ENCODE results near the gene DDX51.

DNA sequence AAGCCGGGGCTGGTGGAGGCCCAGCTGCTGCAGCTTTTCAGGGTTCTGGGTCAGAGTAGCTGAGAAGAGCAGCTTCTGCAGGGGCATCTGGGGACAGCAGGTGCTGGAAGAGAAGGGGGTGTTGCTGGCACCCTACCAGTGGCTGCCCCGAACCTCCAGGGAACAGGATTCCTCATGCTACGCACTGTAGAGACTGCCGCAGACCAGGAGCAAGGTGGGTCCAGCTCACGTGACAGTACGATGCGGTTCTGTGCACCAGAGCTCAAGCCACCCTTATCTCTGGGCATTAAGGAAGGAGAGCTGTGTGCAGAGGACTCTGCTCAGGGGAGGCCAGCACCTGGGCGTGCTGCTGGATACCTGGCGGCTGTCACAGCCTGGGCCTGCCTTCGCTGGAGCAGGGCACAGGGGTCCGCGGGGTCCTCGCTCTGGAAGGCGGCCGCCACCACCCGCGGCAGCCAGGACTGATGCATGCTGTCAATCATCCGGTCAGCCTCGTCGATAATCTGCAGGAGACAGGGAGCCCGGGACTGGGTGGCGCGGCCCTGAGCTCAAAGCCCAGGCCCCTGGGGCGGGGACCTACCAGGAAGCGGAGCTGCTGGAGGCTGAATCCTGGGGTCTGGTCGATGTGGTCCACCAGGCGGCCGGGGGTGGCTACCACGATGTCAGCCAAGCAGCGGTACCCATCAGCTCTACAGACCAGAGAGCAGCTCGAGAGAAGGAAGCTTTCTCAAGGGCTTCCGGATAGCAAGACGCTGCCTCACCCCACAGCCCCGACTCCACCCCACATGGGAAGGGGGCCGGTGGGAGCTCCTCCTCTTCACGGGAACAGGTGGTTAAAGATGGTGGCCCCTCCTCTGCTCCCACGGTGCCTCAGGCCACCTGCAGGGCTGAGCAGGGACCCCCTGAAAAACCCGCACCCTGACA, 2.9 kb downstream of the DDX51 start:
- TF ChIP-seq CTCF (conservative IDR thresholded peaks at IDR 0.05; ENCODE audit: low read depth in 2 of 2) (no peak), EZH2 (IDR thresholded peaks at IDR 0.05; ENCODE audit: low read depth, unreplicated experiment) (no peak), EZH2phosphoT487 (IDR thresholded peaks at IDR 0.05; ENCODE audit: unreplicated experiment) (no peak), POLR2AphosphoS5 (IDR thresholded peaks at IDR 0.05; ENCODE audit: low read depth) (no peak), CREB1 (CRISPR knock-in tag; IDR thresholded peaks at IDR 0.05; ENCODE audit: low read depth) (no peak), ZNF331 (CRISPR knock-in tag; IDR thresholded peaks at IDR 0.05; ENCODE audit: low read depth) (no peak), REST (IDR thresholded peaks at IDR 0.05; ENCODE audit: unreplicated experiment) (no peak), NANOG (IDR thresholded peaks at IDR 0.05; ENCODE audit: borderline replicate concordance) (no peak), JUNB (IDR thresholded peaks at IDR 0.05; ENCODE audit: unreplicated experiment) (no peak), ETS1 (IDR thresholded peaks at IDR 0.05) (no peak), STAT1 (IDR thresholded peaks at IDR 0.05; ENCODE audit: unreplicated experiment) (no peak), ZNF114 (CRISPR knock-in tag; IDR thresholded peaks at IDR 0.05) (no peak)
- TF ChIP-seq, protein P1, sequence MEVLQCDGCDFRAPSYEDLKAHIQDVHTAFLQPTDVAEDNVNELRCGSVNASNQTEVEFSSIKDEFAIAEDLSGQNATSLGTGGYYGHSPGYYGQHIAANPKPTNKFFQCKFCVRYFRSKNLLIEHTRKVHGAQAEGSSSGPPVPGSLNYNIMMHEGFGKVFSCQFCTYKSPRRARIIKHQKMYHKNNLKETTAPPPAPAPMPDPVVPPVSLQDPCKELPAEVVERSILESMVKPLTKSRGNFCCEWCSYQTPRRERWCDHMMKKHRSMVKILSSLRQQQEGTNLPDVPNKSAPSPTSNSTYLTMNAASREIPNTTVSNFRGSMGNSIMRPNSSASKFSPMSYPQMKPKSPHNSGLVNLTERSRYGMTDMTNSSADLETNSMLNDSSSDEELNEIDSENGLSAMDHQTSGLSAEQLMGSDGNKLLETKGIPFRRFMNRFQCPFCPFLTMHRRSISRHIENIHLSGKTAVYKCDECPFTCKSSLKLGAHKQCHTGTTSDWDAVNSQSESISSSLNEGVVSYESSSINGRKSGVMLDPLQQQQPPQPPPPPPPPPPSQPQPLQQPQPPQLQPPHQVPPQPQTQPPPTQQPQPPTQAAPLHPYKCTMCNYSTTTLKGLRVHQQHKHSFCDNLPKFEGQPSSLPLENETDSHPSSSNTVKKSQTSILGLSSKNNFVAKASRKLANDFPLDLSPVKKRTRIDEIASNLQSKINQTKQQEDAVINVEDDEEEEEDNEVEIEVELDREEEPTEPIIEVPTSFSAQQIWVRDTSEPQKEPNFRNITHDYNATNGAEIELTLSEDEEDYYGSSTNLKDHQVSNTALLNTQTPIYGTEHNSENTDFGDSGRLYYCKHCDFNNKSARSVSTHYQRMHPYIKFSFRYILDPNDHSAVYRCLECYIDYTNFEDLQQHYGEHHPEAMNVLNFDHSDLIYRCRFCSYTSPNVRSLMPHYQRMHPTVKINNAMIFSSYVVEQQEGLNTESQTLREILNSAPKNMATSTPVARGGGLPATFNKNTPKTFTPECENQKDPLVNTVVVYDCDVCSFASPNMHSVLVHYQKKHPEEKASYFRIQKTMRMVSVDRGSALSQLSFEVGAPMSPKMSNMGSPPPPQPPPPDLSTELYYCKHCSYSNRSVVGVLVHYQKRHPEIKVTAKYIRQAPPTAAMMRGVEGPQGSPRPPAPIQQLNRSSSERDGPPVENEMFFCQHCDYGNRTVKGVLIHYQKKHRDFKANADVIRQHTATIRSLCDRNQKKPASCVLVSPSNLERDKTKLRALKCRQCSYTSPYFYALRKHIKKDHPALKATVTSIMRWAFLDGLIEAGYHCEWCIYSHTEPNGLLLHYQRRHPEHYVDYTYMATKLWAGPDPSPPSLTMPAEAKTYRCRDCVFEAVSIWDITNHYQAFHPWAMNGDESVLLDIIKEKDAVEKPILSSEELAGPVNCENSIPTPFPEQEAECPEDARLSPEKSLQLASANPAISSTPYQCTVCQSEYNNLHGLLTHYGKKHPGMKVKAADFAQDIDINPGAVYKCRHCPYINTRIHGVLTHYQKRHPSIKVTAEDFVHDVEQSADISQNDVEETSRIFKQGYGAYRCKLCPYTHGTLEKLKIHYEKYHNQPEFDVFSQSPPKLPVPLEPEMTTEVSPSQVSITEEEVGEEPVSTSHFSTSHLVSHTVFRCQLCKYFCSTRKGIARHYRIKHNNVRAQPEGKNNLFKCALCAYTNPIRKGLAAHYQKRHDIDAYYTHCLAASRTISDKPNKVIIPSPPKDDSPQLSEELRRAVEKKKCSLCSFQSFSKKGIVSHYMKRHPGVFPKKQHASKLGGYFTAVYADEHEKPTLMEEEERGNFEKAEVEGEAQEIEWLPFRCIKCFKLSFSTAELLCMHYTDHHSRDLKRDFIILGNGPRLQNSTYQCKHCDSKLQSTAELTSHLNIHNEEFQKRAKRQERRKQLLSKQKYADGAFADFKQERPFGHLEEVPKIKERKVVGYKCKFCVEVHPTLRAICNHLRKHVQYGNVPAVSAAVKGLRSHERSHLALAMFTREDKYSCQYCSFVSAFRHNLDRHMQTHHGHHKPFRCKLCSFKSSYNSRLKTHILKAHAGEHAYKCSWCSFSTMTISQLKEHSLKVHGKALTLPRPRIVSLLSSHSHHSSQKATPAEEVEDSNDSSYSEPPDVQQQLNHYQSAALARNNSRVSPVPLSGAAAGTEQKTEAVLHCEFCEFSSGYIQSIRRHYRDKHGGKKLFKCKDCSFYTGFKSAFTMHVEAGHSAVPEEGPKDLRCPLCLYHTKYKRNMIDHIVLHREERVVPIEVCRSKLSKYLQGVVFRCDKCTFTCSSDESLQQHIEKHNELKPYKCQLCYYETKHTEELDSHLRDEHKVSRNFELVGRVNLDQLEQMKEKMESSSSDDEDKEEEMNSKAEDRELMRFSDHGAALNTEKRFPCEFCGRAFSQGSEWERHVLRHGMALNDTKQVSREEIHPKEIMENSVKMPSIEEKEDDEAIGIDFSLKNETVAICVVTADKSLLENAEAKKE (CRISPR knock-in tag; IDR thresholded peaks at IDR 0.05) = no peak

Measured in GM23338 (cell line).